Smooth muscle cell (in vitro differentiated cells): ENCODE measurements around the gene AFAP1L1. TPM values are rescaled to one million over a fixed set of nuclear protein-coding genes. Genes with fewer than 3 reads are reported as not detected.

Source experiments
- DNase-seq: peaks from one replicate; lab custom pipeline; 2025; ENCODE audit not compliant: unreplicated experiment; lab: John Stamatoyannopoulos, UW
- H2AFZ ChIP-seq: fragments of 200-600 bp; sonication (generic); 2 replicates; pipeline ENCODE4 v1.6.0; 2016; ENCODE audit warnings: antibody characterized with exemption, low read depth, mild to moderate bottlenecking
- H3F3A ChIP-seq: fragments of 200-600 bp; sonication (generic); 2 replicates; pipeline ENCODE4 v1.6.0; 2017; ENCODE audit warnings: antibody characterized with exemption, low read depth
- H3K27ac ChIP-seq: fragments of 200-600 bp; sonication (generic); 2 replicates; pipeline ENCODE4 v1.5.1; 2016; ENCODE audit warnings: low read depth, mild to moderate bottlenecking
- H3K27me3 ChIP-seq: fragments of 200-600 bp; sonication (generic); 2 replicates; pipeline ENCODE4 v1.6.1; 2016; ENCODE audit warnings: low read depth, mild to moderate bottlenecking
- H3K36me3 ChIP-seq: fragments of 200-600 bp; sonication (generic); 2 replicates; pipeline ENCODE4 v1.5.1; 2016; ENCODE audit warnings: low read depth
- H3K4me1 ChIP-seq: fragments of 200-600 bp; sonication (generic); 2 replicates; pipeline ENCODE4 v1.5.1; 2016; ENCODE audit warnings: low read depth
- H3K4me2 ChIP-seq: fragments of 200-600 bp; sonication (generic); 2 replicates; pipeline ENCODE4 v1.6.0; 2016; ENCODE audit warnings: mild to moderate bottlenecking
- H3K4me3 ChIP-seq: fragments of 200-600 bp; sonication (generic); 2 replicates; pipeline ENCODE4 v1.5.1; 2016; ENCODE audit warnings: mild to moderate bottlenecking
- H3K79me2 ChIP-seq: fragments of 200-600 bp; sonication (generic); 2 replicates; pipeline ENCODE4 v1.6.0; 2016; ENCODE audit warnings: low read depth, mild to moderate bottlenecking
- H3K9ac ChIP-seq: fragments of 200-600 bp; sonication (generic); 2 replicates; pipeline ENCODE4 v1.6.0; 2016; ENCODE audit warnings: low read depth
- H3K9me3 ChIP-seq: fragments of 200-600 bp; sonication (generic); replicated peaks from 2 replicates; pipeline ENCODE4 v1.5.1; 2016; ENCODE audit warnings: low read depth
- H4K20me1 ChIP-seq: fragments of 200-600 bp; sonication (generic); 2 replicates; pipeline ENCODE4 v1.6.0; 2016; ENCODE audit warnings: low read depth
- WGBS: methylation state at CpG from one replicate; pipeline ENCODE4 v1.1.7; 2016; ENCODE audit warnings: low lambda C conversion rate; 5-methylcytosine and 5-hydroxymethylcytosine counted together
- polyA plus RNA-seq: library from polyadenylated mRNA; unstranded; fragments of >200 nt; fragmentation: Nextera tagmentation; extraction: Ambion mirVana; gene quantifications from 2 replicates; pipeline ENCODE4 v1.2.1, GENCODE V29; 2016
- total RNA-seq: library from RNA; depleted of rRNA; stranded (reverse); fragments of >200 nt; gene quantifications from 2 replicates; pipeline ENCODE4 v1.2.3, GENCODE V29; 2014
- TF ChIP-seq, protein P1 (sequence below): fragments of 200-600 bp; sonication (generic); IDR thresholded peaks from 2 replicates; pipeline ENCODE4 v1.5.1; 2017; ENCODE audit warnings: borderline replicate concordance, mild to moderate bottlenecking, antibody characterized with exemption; ENCODE audit not compliant: insufficient read depth, poor library complexity, severe bottlenecking

The AFAP1L1 gene
- total and polyA plus RNA-seq, 2 experiments from 2014 or later, result 0.59 to 2.3 TPM

DNA sequence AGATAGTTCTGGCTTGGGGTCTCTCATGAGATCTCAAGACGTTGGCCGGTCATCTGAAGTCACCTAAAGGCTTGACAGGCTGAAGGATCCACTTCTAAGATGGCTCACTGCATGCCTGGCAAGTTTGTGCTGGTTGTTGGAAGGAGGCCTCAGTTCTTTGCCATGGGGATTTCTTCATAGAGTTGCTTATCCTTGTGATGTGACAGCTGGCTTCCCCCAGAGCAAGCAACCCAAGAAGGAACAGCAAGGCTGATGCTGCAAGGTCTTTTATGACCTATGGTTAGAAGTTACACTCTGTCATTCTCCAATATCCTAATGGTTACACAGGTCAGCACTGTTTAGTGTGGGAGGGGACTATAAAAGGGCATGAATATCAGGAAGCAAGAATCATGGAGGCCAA lies 53.0 kb downstream of the AFAP1L1 start:
- H3K36me3 ChIP-seq, result no peaks in the 10 kb centered on the region
- H3K4me2 ChIP-seq, result no peak overlapping the region
- no peak overlapping the region for H3K9ac ChIP-seq
- 95% methylated on average over 2 of the region's 2 CpGs for WGBS
- H3K4me1 ChIP-seq, result peaks cover 11% of the 10 kb centered on the region
- no peak overlapping the region for H3K4me3 ChIP-seq
- TF ChIP-seq, protein P1, sequence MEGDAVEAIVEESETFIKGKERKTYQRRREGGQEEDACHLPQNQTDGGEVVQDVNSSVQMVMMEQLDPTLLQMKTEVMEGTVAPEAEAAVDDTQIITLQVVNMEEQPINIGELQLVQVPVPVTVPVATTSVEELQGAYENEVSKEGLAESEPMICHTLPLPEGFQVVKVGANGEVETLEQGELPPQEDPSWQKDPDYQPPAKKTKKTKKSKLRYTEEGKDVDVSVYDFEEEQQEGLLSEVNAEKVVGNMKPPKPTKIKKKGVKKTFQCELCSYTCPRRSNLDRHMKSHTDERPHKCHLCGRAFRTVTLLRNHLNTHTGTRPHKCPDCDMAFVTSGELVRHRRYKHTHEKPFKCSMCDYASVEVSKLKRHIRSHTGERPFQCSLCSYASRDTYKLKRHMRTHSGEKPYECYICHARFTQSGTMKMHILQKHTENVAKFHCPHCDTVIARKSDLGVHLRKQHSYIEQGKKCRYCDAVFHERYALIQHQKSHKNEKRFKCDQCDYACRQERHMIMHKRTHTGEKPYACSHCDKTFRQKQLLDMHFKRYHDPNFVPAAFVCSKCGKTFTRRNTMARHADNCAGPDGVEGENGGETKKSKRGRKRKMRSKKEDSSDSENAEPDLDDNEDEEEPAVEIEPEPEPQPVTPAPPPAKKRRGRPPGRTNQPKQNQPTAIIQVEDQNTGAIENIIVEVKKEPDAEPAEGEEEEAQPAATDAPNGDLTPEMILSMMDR, result no peak
- H2AFZ ChIP-seq, result peak overlapping the region; percentile 68
- DNase-seq, result no peak
- no peaks in the 10 kb centered on the region for H3K27me3 ChIP-seq
- no peaks in the 10 kb centered on the region for H4K20me1 ChIP-seq
- H3K9me3 ChIP-seq, result no peaks in the 10 kb centered on the region
- H3K79me2 ChIP-seq, result no peaks in the 10 kb centered on the region
- H3K27ac ChIP-seq, result peak overlapping the region; percentile 31
- peaks cover 15% of the 10 kb centered on the region for H3F3A ChIP-seq

DNA sequence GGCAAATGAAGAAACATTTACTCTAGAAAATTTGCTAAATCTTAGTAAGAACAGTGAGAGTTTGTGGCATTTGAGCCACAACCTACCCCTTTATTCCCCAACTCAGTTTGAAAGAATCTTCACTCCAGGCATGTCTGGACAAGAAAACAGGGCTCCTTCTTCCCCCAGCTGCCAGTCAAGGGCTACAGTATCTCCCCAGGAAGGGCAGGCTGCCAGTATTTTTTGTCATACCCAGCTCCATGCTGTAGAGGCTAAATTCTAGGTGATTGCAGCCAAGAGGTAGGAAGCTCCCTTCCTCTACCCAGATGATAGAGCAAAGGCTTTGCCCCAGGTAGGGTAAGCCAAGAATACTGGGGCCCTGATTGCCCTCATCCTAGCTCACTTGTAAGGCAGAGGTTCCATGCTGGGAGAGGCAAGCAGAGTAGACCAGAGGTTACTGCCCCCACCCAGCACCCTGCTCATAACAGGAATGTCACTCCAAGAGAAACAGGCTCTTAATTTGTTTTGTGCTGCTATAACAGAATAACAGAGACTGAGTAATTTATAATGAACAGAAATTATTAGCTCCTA lies 53.6 kb downstream of the AFAP1L1 start:
- Histone ChIP-seq H2AFZ (peak overlapping the region; percentile 68), H3K27ac (peak overlapping the region; percentile 31), H3K79me2 (no peaks in the 10 kb centered on the region), H3K9ac (no peak overlapping the region), H4K20me1 (no peaks in the 10 kb centered on the region), H3K4me2 (no peak overlapping the region), H3K4me3 (no peak overlapping the region), H3K27me3 (no peaks in the 10 kb centered on the region), H3K36me3 (no peaks in the 10 kb centered on the region), H3K4me1 (peaks cover 11% of the 10 kb centered on the region), H3F3A (peaks cover 9% of the 10 kb centered on the region), H3K9me3 (no peaks in the 10 kb centered on the region)
- DNase-seq, result no peak
- TF ChIP-seq, protein P1, result no peak

DNA sequence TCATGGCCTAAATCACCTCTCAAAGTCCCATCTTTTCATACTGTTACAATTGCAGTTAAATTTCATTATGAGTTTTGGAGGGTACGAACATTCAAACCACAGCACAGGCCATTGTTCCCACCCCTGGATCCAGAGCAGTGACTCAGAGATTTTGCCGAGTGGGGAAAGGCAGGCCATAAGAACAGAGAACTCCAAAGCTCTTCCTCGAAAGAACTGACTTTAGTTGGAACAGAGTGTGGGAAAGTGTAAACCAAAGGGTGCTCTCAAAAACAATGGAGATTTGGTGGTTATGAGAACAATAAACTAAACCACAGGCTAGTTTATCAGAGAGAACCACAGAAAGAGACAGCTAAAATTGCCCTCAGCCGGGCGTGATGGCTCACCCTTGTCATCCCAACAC lies 54.2 kb downstream of the AFAP1L1 start:
- H3K9me3 ChIP-seq, result no peaks in the 10 kb centered on the region
- DNase-seq, result no peak
- no peaks in the 10 kb centered on the region for H3K27me3 ChIP-seq
- H3K79me2 ChIP-seq, result no peaks in the 10 kb centered on the region
- no peak overlapping the region for H3K9ac ChIP-seq
- peaks cover 5% of the 10 kb centered on the region for H3F3A ChIP-seq
- H3K36me3 ChIP-seq, result no peaks in the 10 kb centered on the region
- TF ChIP-seq, protein P1, result no peak
- 81% methylated on average over 5 of the region's 5 CpGs for WGBS
- H4K20me1 ChIP-seq, result no peaks in the 10 kb centered on the region
- H3K4me2 ChIP-seq, result no peak overlapping the region
- H3K27ac ChIP-seq, result peak overlapping the region; percentile 31
- H3K4me1 ChIP-seq, result peaks cover 5% of the 10 kb centered on the region
- H2AFZ ChIP-seq, result no peak overlapping the region
- H3K4me3 ChIP-seq, result no peak overlapping the region

DNA sequence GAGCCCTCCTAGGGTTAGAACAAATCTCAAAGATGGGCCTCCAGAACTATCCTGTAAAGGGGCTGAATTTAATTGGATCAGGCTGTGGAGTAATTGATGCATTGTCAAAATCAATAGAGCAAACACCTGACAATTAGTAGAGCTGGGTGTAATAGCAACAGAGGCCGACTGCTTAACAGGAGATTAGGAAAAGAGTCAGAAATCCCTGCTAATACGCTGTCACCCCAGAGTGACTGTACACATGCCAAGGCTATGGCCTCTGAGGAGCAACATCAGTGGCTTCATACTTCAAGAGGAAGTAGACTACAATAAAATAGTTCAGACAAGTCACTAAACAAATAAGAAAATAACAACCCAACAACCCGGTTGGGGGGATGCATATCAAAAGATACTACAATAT lies 55.0 kb downstream of the AFAP1L1 start:
- 87% methylated on average over 3 of the region's 3 CpGs for WGBS
- Histone ChIP-seq H3K36me3 (no peaks in the 10 kb centered on the region), H3K4me1 (no peaks in the 10 kb centered on the region), H3K9ac (no peak overlapping the region), H3K9me3 (no peaks in the 10 kb centered on the region), H3K4me3 (no peak overlapping the region), H3F3A (no peaks in the 10 kb centered on the region), H3K27me3 (no peaks in the 10 kb centered on the region), H3K79me2 (no peaks in the 10 kb centered on the region), H3K27ac (no peak overlapping the region), H2AFZ (no peak overlapping the region), H4K20me1 (no peaks in the 10 kb centered on the region), H3K4me2 (no peak overlapping the region)
- TF ChIP-seq, protein P1, result no peak
- no peak for DNase-seq
